H1 (cell line): Measurements from ENCODE around the gene PELI2. TPM values are rescaled to one million over a fixed set of nuclear protein-coding genes. Genes with fewer than 3 reads are reported as not detected.

Source experiments
- CBX8 ChIP-seq: fragments of 300-800, 300-1000 bp; sonication (generic); IDR thresholded peaks from 2 replicates; pipeline ENCODE4 v1.7.1; 2016; ENCODE audit warnings: low read depth, low read length, borderline replicate concordance
- CTCF ChIP-seq, 3 experiments: IDR thresholded peaks; 1 replicate in 2 of 3; 2 replicates in 1 of 3; pipeline versions ENCODE4 v1.5.1 to v1.6.1; 2011; ENCODE audit warnings: low read length in 3 of 3, mild to moderate bottlenecking in 3 of 3, inconsistent platforms in 2 of 3, low read depth in 1 of 3, moderate library complexity in 1 of 3; ENCODE audit not compliant: insufficient read depth in 1 of 3; ENCODE audit errors: control extremely low read depth in 1 of 3
- RNF2 ChIP-seq: fragments of 200-900, 300-1000 bp; sonication (generic); IDR thresholded peaks from 2 replicates; pipeline ENCODE4 v1.7.1; 2016; ENCODE audit warnings: borderline replicate concordance, low read depth, mild to moderate bottlenecking, antibody characterized with exemption, low read length; ENCODE audit not compliant: poor library complexity, severe bottlenecking; ENCODE audit errors: missing control alignments
- SP4 ChIP-seq: IDR thresholded peaks from 2 replicates; pipeline ENCODE4 v1.6.1; 2012; ENCODE audit warnings: low read length, inconsistent platforms
- polyA plus RNA-seq, 7 experiments: library from polyadenylated mRNA; depleted of rRNA in 3 of 7; stranded (reverse) in 5 of 7; unstranded in 2 of 7; fragments of >200 nt in 5 of 7; fragments of 200-250 nt in 2 of 7; gene quantifications; 1 replicate in 5 of 7; 2 replicates in 1 of 7; 4 replicates in 1 of 7; pipeline versions ENCODE4 v1.2.1 to v1.2.3, GENCODE V29; 2011 to 2013; ENCODE audit warnings: missing spikeins in 2 of 7, mixed read lengths in 2 of 7
- total RNA-seq: library from RNA; stranded (reverse); fragmentation: NEBNext Ultra II Directional; extraction: Animal tissue kit (Norgen Biotek cat#: 25700); gene quantifications from 2 replicates; pipeline ENCODE4 v1.2.1, GENCODE V29; 2021
- TF ChIP-seq, protein P1 (sequence below): fragments of 300-600 bp; sonication (generic); IDR thresholded peaks from 2 replicates; pipeline ENCODE4 v1.7.1; 2012; ENCODE audit warnings: low read length, moderate library complexity, mild to moderate bottlenecking, inconsistent platforms; ENCODE audit not compliant: insufficient replicate concordance
- TF ChIP-seq, protein P2 (sequence below): IDR thresholded peaks from 2 replicates; pipeline ENCODE4 v1.6.1; 2012; ENCODE audit warnings: inconsistent platforms
- TF ChIP-seq, protein P3 (sequence below): IDR thresholded peaks from 2 replicates; pipeline ENCODE4 v1.6.1; 2011; ENCODE audit warnings: low read length, improper control_type of control experiment

PELI2 gene
- total and polyA plus RNA-seq, 2 of the 8 experiments (the other 6 are each of a cell fraction or from before 2014, with no cell fraction given) = 14.6 to 25.7 TPM

GRCh38 chr14:56276108-56276507 lies 157.9 kb downstream of the PELI2 start (continued):
- TF ChIP-seq, protein P1, sequence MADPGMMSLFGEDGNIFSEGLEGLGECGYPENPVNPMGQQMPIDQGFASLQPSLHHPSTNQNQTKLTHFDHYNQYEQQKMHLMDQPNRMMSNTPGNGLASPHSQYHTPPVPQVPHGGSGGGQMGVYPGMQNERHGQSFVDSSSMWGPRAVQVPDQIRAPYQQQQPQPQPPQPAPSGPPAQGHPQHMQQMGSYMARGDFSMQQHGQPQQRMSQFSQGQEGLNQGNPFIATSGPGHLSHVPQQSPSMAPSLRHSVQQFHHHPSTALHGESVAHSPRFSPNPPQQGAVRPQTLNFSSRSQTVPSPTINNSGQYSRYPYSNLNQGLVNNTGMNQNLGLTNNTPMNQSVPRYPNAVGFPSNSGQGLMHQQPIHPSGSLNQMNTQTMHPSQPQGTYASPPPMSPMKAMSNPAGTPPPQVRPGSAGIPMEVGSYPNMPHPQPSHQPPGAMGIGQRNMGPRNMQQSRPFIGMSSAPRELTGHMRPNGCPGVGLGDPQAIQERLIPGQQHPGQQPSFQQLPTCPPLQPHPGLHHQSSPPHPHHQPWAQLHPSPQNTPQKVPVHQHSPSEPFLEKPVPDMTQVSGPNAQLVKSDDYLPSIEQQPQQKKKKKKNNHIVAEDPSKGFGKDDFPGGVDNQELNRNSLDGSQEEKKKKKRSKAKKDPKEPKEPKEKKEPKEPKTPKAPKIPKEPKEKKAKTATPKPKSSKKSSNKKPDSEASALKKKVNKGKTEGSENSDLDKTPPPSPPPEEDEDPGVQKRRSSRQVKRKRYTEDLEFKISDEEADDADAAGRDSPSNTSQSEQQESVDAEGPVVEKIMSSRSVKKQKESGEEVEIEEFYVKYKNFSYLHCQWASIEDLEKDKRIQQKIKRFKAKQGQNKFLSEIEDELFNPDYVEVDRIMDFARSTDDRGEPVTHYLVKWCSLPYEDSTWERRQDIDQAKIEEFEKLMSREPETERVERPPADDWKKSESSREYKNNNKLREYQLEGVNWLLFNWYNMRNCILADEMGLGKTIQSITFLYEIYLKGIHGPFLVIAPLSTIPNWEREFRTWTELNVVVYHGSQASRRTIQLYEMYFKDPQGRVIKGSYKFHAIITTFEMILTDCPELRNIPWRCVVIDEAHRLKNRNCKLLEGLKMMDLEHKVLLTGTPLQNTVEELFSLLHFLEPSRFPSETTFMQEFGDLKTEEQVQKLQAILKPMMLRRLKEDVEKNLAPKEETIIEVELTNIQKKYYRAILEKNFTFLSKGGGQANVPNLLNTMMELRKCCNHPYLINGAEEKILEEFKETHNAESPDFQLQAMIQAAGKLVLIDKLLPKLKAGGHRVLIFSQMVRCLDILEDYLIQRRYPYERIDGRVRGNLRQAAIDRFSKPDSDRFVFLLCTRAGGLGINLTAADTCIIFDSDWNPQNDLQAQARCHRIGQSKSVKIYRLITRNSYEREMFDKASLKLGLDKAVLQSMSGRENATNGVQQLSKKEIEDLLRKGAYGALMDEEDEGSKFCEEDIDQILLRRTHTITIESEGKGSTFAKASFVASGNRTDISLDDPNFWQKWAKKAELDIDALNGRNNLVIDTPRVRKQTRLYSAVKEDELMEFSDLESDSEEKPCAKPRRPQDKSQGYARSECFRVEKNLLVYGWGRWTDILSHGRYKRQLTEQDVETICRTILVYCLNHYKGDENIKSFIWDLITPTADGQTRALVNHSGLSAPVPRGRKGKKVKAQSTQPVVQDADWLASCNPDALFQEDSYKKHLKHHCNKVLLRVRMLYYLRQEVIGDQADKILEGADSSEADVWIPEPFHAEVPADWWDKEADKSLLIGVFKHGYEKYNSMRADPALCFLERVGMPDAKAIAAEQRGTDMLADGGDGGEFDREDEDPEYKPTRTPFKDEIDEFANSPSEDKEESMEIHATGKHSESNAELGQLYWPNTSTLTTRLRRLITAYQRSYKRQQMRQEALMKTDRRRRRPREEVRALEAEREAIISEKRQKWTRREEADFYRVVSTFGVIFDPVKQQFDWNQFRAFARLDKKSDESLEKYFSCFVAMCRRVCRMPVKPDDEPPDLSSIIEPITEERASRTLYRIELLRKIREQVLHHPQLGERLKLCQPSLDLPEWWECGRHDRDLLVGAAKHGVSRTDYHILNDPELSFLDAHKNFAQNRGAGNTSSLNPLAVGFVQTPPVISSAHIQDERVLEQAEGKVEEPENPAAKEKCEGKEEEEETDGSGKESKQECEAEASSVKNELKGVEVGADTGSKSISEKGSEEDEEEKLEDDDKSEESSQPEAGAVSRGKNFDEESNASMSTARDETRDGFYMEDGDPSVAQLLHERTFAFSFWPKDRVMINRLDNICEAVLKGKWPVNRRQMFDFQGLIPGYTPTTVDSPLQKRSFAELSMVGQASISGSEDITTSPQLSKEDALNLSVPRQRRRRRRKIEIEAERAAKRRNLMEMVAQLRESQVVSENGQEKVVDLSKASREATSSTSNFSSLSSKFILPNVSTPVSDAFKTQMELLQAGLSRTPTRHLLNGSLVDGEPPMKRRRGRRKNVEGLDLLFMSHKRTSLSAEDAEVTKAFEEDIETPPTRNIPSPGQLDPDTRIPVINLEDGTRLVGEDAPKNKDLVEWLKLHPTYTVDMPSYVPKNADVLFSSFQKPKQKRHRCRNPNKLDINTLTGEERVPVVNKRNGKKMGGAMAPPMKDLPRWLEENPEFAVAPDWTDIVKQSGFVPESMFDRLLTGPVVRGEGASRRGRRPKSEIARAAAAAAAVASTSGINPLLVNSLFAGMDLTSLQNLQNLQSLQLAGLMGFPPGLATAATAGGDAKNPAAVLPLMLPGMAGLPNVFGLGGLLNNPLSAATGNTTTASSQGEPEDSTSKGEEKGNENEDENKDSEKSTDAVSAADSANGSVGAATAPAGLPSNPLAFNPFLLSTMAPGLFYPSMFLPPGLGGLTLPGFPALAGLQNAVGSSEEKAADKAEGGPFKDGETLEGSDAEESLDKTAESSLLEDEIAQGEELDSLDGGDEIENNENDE = no peak
- no peak for TF ChIP-seq CBX8
- TF ChIP-seq SP4 = no peak
- TF ChIP-seq CTCF (IDR thresholded peaks at IDR 0.05; ENCODE audit: control extremely low read depth in 1 of 3, insufficient read depth in 1 of 3, low read depth in 1 of 3, low read length in 3 of 3) = no peak
- TF ChIP-seq, protein P2, sequence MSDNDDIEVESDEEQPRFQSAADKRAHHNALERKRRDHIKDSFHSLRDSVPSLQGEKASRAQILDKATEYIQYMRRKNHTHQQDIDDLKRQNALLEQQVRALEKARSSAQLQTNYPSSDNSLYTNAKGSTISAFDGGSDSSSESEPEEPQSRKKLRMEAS = no peak
- TF ChIP-seq, protein P3, sequence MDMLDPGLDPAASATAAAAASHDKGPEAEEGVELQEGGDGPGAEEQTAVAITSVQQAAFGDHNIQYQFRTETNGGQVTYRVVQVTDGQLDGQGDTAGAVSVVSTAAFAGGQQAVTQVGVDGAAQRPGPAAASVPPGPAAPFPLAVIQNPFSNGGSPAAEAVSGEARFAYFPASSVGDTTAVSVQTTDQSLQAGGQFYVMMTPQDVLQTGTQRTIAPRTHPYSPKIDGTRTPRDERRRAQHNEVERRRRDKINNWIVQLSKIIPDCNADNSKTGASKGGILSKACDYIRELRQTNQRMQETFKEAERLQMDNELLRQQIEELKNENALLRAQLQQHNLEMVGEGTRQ = no peak
- TF ChIP-seq RNF2 = no peak
